ENCODE data around the gene ITSN1.

ITSN1 gene

GRCh38 chr21:33734818-33735217 lies 92.5 kb downstream of the ITSN1 start:
- no peak overlapping the region for H3K4me2 ChIP-seq (ENCODE audit: low read length)
- no peaks in the 10 kb centered on the region for H3K9me3 ChIP-seq (replicated peaks; ENCODE audit: low read length)
- H3K4me1 ChIP-seq (ENCODE audit: control insufficient read depth, insufficient read depth, low read length) = peaks cover 3% of the 10 kb centered on the region
- H3K4me3 ChIP-seq (ENCODE audit: low read length) = no peak overlapping the region
- no peaks in the 10 kb centered on the region for H3K27me3 ChIP-seq (ENCODE audit: control insufficient read depth, insufficient read depth, low read length)
- no peak overlapping the region for H3K9ac ChIP-seq (ENCODE audit: low read depth, low read length)
- peaks cover 7% of the 10 kb centered on the region for H3K36me3 ChIP-seq (ENCODE audit: insufficient read depth, low read length)

- H3K9ac ChIP-seq (ENCODE audit: low read depth, low read length) = no peak overlapping the region
- H3K4me3 ChIP-seq (ENCODE audit: low read length) = no peak overlapping the region
- no peaks in the 10 kb centered on the region for H3K9me3 ChIP-seq (replicated peaks; ENCODE audit: low read length)
Measured at GRCh38 chr21:33736569-33736968, 94.3 kb downstream of the ITSN1 start.

GRCh38 chr21:33739701-33740100 lies 97.4 kb downstream of the ITSN1 start:
- Histone ChIP-seq H3K4me2 (ENCODE audit: low read length) (no peak overlapping the region), H3K27me3 (ENCODE audit: control insufficient read depth, insufficient read depth, low read length) (no peaks in the 10 kb centered on the region), H3K4me3 (ENCODE audit: low read length) (no peak overlapping the region), H3K9me3 (replicated peaks; ENCODE audit: low read length) (no peaks in the 10 kb centered on the region), H3K4me1 (ENCODE audit: control insufficient read depth, insufficient read depth, low read length) (peaks cover 3% of the 10 kb centered on the region), H3K9ac (ENCODE audit: low read depth, low read length) (no peak overlapping the region), H3K36me3 (ENCODE audit: insufficient read depth, low read length) (peaks cover 11% of the 10 kb centered on the region)

More at GRCh38 chr21:33736569-33736968, 94.3 kb downstream of the ITSN1 start:
- H3K4me2 ChIP-seq (ENCODE audit: low read length) = no peak overlapping the region
- peaks cover 7% of the 10 kb centered on the region for H3K36me3 ChIP-seq (ENCODE audit: insufficient read depth, low read length)
- H3K4me1 ChIP-seq (ENCODE audit: control insufficient read depth, insufficient read depth, low read length) = peaks cover 3% of the 10 kb centered on the region
- no peaks in the 10 kb centered on the region for H3K27me3 ChIP-seq (ENCODE audit: control insufficient read depth, insufficient read depth, low read length)

- no peaks in the 10 kb centered on the region for H3K27me3 ChIP-seq (ENCODE audit: control insufficient read depth, insufficient read depth, low read length)
- H3K36me3 ChIP-seq (ENCODE audit: insufficient read depth, low read length) = peaks cover 19% of the 10 kb centered on the region
- no peak overlapping the region for H3K4me2 ChIP-seq (ENCODE audit: low read length)
Measured at GRCh38 chr21:33747420-33747819, 105.1 kb downstream of the ITSN1 start.

GRCh38 chr21:33748903-33749302 lies 106.6 kb downstream of the ITSN1 start:
- Histone ChIP-seq H3K9me3 (replicated peaks; ENCODE audit: low read length) (peaks cover 4% of the 10 kb centered on the region), H3K4me1 (ENCODE audit: control insufficient read depth, insufficient read depth, low read length) (no peaks in the 10 kb centered on the region), H3K27me3 (ENCODE audit: control insufficient read depth, insufficient read depth, low read length) (no peaks in the 10 kb centered on the region), H3K4me2 (ENCODE audit: low read length) (no peak overlapping the region), H3K9ac (ENCODE audit: low read depth, low read length) (no peak overlapping the region), H3K36me3 (ENCODE audit: insufficient read depth, low read length) (peaks cover 25% of the 10 kb centered on the region), H3K4me3 (ENCODE audit: low read length) (no peak overlapping the region)

More at GRCh38 chr21:33747420-33747819, 105.1 kb downstream of the ITSN1 start:
- Histone ChIP-seq H3K4me1 (ENCODE audit: control insufficient read depth, insufficient read depth, low read length) (no peaks in the 10 kb centered on the region), H3K4me3 (ENCODE audit: low read length) (no peak overlapping the region), H3K9me3 (replicated peaks; ENCODE audit: low read length) (peaks cover 4% of the 10 kb centered on the region), H3K9ac (ENCODE audit: low read depth, low read length) (no peak overlapping the region)

GRCh38 chr21:33750017-33750416 lies 107.7 kb downstream of the ITSN1 start:
- no peaks in the 10 kb centered on the region for H3K4me1 ChIP-seq (ENCODE audit: control insufficient read depth, insufficient read depth, low read length)
- H3K27me3 ChIP-seq (ENCODE audit: control insufficient read depth, insufficient read depth, low read length) = no peaks in the 10 kb centered on the region
- H3K4me3 ChIP-seq (ENCODE audit: low read length) = no peak overlapping the region
- no peak overlapping the region for H3K4me2 ChIP-seq (ENCODE audit: low read length)
- peaks cover 4% of the 10 kb centered on the region for H3K9me3 ChIP-seq (replicated peaks; ENCODE audit: low read length)
- H3K9ac ChIP-seq (ENCODE audit: low read depth, low read length) = no peak overlapping the region
- H3K36me3 ChIP-seq (ENCODE audit: insufficient read depth, low read length) = peaks cover 18% of the 10 kb centered on the region

- Histone ChIP-seq H3K9me3 (replicated peaks; ENCODE audit: low read length) (peaks cover 4% of the 10 kb centered on the region), H3K36me3 (ENCODE audit: insufficient read depth, low read length) (peaks cover 7% of the 10 kb centered on the region), H3K27me3 (ENCODE audit: control insufficient read depth, insufficient read depth, low read length) (no peaks in the 10 kb centered on the region), H3K9ac (ENCODE audit: low read depth, low read length) (no peak overlapping the region), H3K4me1 (ENCODE audit: control insufficient read depth, insufficient read depth, low read length) (no peaks in the 10 kb centered on the region), H3K4me3 (ENCODE audit: low read length) (no peak overlapping the region), H3K4me2 (ENCODE audit: low read length) (no peak overlapping the region)
Measured at GRCh38 chr21:33751120-33751519, 108.8 kb downstream of the ITSN1 start.

GRCh38 chr21:33751533-33751932 lies 109.2 kb downstream of the ITSN1 start:
- no peak overlapping the region for H3K9ac ChIP-seq (ENCODE audit: low read depth, low read length)
- peaks cover 5% of the 10 kb centered on the region for H3K36me3 ChIP-seq (ENCODE audit: insufficient read depth, low read length)
- no peaks in the 10 kb centered on the region for H3K4me1 ChIP-seq (ENCODE audit: control insufficient read depth, insufficient read depth, low read length)
- no peak overlapping the region for H3K4me2 ChIP-seq (ENCODE audit: low read length)
- peaks cover 4% of the 10 kb centered on the region for H3K9me3 ChIP-seq (replicated peaks; ENCODE audit: low read length)
- H3K27me3 ChIP-seq (ENCODE audit: control insufficient read depth, insufficient read depth, low read length) = no peaks in the 10 kb centered on the region
- H3K4me3 ChIP-seq (ENCODE audit: low read length) = no peak overlapping the region

GRCh38 chr21:33752260-33752659 lies 110.0 kb downstream of the ITSN1 start:
- H3K4me2 ChIP-seq (ENCODE audit: low read length) = no peak overlapping the region
- H3K9me3 ChIP-seq (replicated peaks; ENCODE audit: low read length) = peaks cover 3% of the 10 kb centered on the region
- H3K36me3 ChIP-seq (ENCODE audit: insufficient read depth, low read length) = peaks cover 5% of the 10 kb centered on the region
- H3K4me3 ChIP-seq (ENCODE audit: low read length) = no peak overlapping the region
- H3K9ac ChIP-seq (ENCODE audit: low read depth, low read length) = no peak overlapping the region
- no peaks in the 10 kb centered on the region for H3K27me3 ChIP-seq (ENCODE audit: control insufficient read depth, insufficient read depth, low read length)
- H3K4me1 ChIP-seq (ENCODE audit: control insufficient read depth, insufficient read depth, low read length) = no peaks in the 10 kb centered on the region

- no peaks in the 10 kb centered on the region for H3K9me3 ChIP-seq (replicated peaks; ENCODE audit: low read length)
- H3K9ac ChIP-seq (ENCODE audit: low read depth, low read length) = no peak overlapping the region
- no peak overlapping the region for H3K4me3 ChIP-seq (ENCODE audit: low read length)
- no peaks in the 10 kb centered on the region for H3K4me1 ChIP-seq (ENCODE audit: control insufficient read depth, insufficient read depth, low read length)
- H3K4me2 ChIP-seq (ENCODE audit: low read length) = no peak overlapping the region
- peaks cover 5% of the 10 kb centered on the region for H3K36me3 ChIP-seq (ENCODE audit: insufficient read depth, low read length)
- H3K27me3 ChIP-seq (ENCODE audit: control insufficient read depth, insufficient read depth, low read length) = no peaks in the 10 kb centered on the region
Measured at GRCh38 chr21:33753886-33754285, 111.6 kb downstream of the ITSN1 start.

- no peaks in the 10 kb centered on the region for H3K27me3 ChIP-seq (ENCODE audit: control insufficient read depth, insufficient read depth, low read length)
- peaks cover 5% of the 10 kb centered on the region for H3K36me3 ChIP-seq (ENCODE audit: insufficient read depth, low read length)
Measured at GRCh38 chr21:33754481-33754880, 112.2 kb downstream of the ITSN1 start.

GRCh38 chr21:33755354-33755753 lies 113.1 kb downstream of the ITSN1 start:
- H3K4me1 ChIP-seq (ENCODE audit: control insufficient read depth, insufficient read depth, low read length) = peaks cover 5% of the 10 kb centered on the region
- no peak overlapping the region for H3K9ac ChIP-seq (ENCODE audit: low read depth, low read length)
- no peaks in the 10 kb centered on the region for H3K27me3 ChIP-seq (ENCODE audit: control insufficient read depth, insufficient read depth, low read length)
- no peak overlapping the region for H3K4me2 ChIP-seq (ENCODE audit: low read length)
- H3K4me3 ChIP-seq (ENCODE audit: low read length) = no peak overlapping the region
- H3K36me3 ChIP-seq (ENCODE audit: insufficient read depth, low read length) = peaks cover 5% of the 10 kb centered on the region
- H3K9me3 ChIP-seq (replicated peaks; ENCODE audit: low read length) = no peaks in the 10 kb centered on the region

More at GRCh38 chr21:33754481-33754880, 112.2 kb downstream of the ITSN1 start:
- Histone ChIP-seq H3K4me2 (ENCODE audit: low read length) (no peak overlapping the region), H3K9ac (ENCODE audit: low read depth, low read length) (no peak overlapping the region), H3K4me3 (ENCODE audit: low read length) (no peak overlapping the region), H3K4me1 (ENCODE audit: control insufficient read depth, insufficient read depth, low read length) (no peaks in the 10 kb centered on the region), H3K9me3 (replicated peaks; ENCODE audit: low read length) (no peaks in the 10 kb centered on the region)

Measured in skeletal muscle satellite cell (primary cell).